ENCODE data around the gene TCEAL4.
"Not testable (repeated sequence)": the region's sequence is repeated elsewhere in the genome, so short reads cannot be mapped to it uniquely, and the experiment has no call there.

Gene TCEAL4

GRCh38 chrX:103585411-103586313 is at the start of gene TCEAL4:
TCEAL4 (plus strand) TSS chrX:103585515; CDS start chrX:103586676, 1,161 bp downstream.
- DNase-seq, result peak in 1 of 2 donors; percentile 2

- no peak for DNase-seq
Observed at GRCh38 chrX:103536071-103536470, 49.2 kb upstream of the TCEAL4 start.

GRCh38 chrX:103536732-103537131 is 48.6 kb upstream of the TCEAL4 start:
- DNase-seq, result no peak

- DNase-seq, result no peak
Observed at GRCh38 chrX:103537871-103538387, 47.4 kb upstream of the TCEAL4 start.

- no peak for DNase-seq
Observed at GRCh38 chrX:103538728-103539127, 46.6 kb upstream of the TCEAL4 start.

- no peak for DNase-seq
Observed at GRCh38 chrX:103539695-103540094, 45.6 kb upstream of the TCEAL4 start.

GRCh38 chrX:103540145-103540544 is 45.2 kb upstream of the TCEAL4 start:
- DNase-seq, result no peak

GRCh38 chrX:103549916-103550315 is 35.4 kb upstream of the TCEAL4 start:
- DNase-seq, result no peak

GRCh38 chrX:103550415-103551051 is 34.8 kb upstream of the TCEAL4 start:
- no peak for DNase-seq

- no peak for DNase-seq
Observed at GRCh38 chrX:103552236-103552635, 33.1 kb upstream of the TCEAL4 start.

- peak; percentile 31 to 67 for DNase-seq
Observed at GRCh38 chrX:103554687-103555424, 30.5 kb upstream of the TCEAL4 start.

- DNase-seq, result no peak
Observed at GRCh38 chrX:103556963-103557612, 28.2 kb upstream of the TCEAL4 start.

- DNase-seq, result no peak
Observed at GRCh38 chrX:103560256-103560655, 25.1 kb upstream of the TCEAL4 start.

- no peak for DNase-seq
Observed at GRCh38 chrX:103562801-103563200, 22.5 kb upstream of the TCEAL4 start.

- DNase-seq, result no peak
Observed at GRCh38 chrX:103565197-103565596, 20.1 kb upstream of the TCEAL4 start.

- no peak for DNase-seq
Observed at GRCh38 chrX:103565752-103566151, 19.6 kb upstream of the TCEAL4 start.

GRCh38 chrX:103571121-103571520 is 14.2 kb upstream of the TCEAL4 start:
- no peak for DNase-seq

GRCh38 chrX:103571726-103572125 is 13.6 kb upstream of the TCEAL4 start:
- no peak for DNase-seq

GRCh38 chrX:103573202-103573601 is 12.1 kb upstream of the TCEAL4 start:
- no peak for DNase-seq

- DNase-seq, result no peak
Observed at GRCh38 chrX:103584596-103584995, 719 bp upstream of the TCEAL4 start.

GRCh38 chrX:103586314-103586646 is 965 bp downstream of the TCEAL4 start:
- no peak for DNase-seq

- DNase-seq, result no peak
Observed at GRCh38 chrX:103586659-103587058, 1.3 kb downstream of the TCEAL4 start.

- not testable (repeated sequence) for DNase-seq
Observed at GRCh38 chrX:103592295-103592694, 7.0 kb downstream of the TCEAL4 start.
